Stimulated activated CD4-positive, alpha-beta T cell treated with anti-CD3 and anti-CD28 coated beads, TNF-alpha, amount 100 ng/mL, for 24 hours (primary cell): ENCODE data around the gene TRIM44.
"Not testable (repeated sequence)": the region's sequence is repeated elsewhere in the genome, so short reads cannot be mapped to it uniquely, and the experiment has no call there.

Source experiments
- DNase-seq, 3 experiments: peaks; one replicate each; pipeline ENCODE4 v3.0.0-alpha.2; 2020; ENCODE audit warnings: low read depth in 3 of 3

TRIM44 gene

DNA sequence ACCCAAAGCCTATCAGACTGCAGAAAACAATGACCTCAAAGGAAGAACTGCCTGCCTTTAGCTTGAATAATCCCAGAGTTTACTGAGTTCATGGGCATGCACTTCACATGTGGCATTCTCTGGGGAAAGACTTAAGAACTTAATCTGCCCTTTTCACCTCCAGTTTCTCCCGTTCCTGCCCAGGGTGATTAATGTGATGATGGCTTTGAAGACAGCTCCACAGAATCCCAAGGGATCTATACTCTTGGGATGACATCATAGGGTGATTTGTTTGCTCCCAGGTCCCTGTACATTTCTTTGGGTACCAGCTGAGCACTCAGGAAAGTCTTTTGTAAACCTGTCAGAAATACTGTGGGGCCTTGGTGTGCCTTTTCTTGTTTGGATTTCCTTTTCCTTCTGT lies 30.3 kb upstream of the TRIM44 start:
- no peak for DNase-seq

DNA sequence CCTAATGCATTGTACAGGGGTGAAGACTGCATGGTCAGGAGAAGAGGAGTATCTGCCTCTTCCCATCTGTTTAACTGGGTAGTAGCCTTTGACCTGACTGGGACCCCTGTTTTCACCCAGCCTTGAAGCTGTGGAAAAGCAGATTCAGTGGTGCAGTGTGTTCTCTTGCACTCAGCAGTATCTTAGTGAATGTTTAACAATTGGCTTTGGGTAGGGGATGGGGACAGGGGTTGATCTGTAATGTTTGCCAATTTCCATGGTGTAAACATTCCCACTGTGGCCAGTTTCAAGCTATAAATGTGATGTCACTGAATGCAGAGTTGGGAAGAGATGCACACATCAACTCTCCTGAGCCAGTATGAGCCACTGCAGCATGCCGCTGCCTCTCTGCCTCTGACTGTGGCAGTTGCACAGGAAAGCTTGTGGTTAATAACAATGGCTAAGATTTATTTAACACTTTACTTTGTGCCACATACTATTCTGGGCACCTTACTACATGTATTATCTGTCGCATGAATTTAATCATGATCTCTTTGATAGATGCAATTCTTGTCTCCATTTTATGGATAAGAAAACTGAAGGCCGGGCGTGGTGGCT lies 28.6 kb upstream of the TRIM44 start:
- no peak for DNase-seq

DNA sequence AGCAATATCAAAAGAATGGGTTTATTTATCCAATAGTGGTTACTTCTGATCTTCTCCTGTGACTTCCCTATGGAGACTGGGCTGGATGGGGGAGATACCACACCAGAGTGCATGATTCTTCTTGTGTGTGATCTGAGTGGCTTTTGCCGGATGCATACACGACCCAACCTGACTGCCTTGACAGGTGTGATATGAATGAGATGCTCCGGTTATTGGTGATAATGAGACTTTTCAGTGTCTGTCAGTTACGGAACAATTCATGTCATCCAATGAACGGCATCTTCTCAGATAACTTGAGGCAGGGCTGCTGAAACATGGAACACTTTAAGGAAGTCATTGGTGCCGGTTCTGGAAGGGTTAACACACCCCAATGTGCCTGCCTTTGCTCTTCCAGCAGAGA lies 26.6 kb upstream of the TRIM44 start:
- no peak for DNase-seq

GRCh38 chr11:35639591-35640179 lies 22.9 kb upstream of the TRIM44 start:
- DNase-seq = no peak

DNA sequence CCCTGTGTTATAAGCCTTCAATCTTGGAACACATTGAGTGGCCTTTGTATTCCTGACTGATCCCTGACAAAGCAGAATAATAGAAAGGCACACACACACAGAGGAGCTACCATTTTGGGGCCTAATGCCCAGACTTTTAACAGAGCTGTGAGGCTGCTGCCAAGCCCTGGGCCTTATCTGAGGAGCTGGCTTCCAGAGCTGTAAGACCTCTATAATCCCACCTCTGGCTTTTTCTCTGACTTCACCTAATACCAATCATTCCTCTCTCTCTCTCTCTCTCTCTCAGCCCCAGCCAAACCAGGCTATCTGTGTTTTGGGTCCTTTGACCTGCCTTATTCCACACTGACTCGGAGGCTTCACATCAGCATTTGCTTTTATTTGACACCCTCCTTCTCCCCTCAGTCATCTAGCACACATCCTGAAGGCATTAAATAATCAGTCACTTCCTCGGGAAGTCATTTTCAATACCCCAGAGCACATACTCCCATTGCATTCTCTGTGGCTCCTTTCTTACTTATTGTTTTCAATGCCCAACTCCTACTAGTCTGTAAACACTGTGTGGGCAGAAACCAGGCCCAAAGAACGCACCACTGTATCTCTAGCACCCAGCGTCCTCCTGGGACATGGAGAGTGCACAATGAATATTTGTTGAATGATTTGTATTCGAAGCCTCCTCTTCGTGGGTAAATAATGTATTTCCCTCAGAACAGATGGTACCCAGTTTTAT lies 21.2 kb upstream of the TRIM44 start:
- no peak for DNase-seq

- DNase-seq = no peak
Observed at GRCh38 chr11:35641964-35642363, 20.6 kb upstream of the TRIM44 start.

- DNase-seq = no peak
Observed at GRCh38 chr11:35647421-35648093, 15.0 kb upstream of the TRIM44 start.

DNA sequence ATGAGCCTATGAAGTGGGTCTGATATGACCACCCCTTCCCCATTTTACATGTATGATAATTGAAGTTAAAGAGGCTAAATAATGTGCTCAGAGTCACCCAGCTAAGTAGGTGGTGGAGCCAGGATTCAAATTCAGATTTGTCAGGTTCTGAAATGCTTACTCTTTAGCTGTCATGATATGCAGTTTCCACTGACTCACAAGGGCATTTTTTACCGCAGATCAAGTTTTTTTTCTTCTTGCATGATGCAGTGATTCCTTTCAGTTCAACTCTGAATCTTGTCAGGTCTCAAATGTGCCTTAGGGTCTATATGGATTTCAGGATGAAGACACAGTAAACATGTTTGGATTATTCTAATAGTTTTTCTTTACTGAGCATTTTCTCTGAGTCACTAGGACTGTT lies 12.6 kb upstream of the TRIM44 start:
- no peak for DNase-seq

DNA sequence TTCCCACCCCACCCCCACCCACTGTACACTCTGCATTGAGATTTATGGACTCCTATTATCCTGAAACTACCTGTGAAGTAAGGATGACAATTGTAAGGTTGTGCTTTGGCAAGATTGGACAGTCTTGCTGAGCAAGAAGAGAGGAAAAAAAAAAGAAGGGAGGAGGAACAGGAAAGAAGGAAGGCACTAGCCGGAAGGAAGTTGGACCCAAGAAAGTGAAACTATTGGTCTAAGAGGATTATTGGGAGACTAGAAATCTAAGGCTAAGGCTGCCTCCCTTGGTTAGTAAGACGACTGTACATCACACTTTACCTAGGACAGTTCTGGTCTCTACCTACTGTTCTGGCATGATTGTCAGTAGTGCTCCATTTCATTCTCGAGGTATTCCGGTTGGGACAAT lies 12.1 kb upstream of the TRIM44 start:
- no peak for DNase-seq

GRCh38 chr11:35651263-35651662 lies 11.3 kb upstream of the TRIM44 start:
- DNase-seq = no peak

GRCh38 chr11:35652786-35653185 lies 9.8 kb upstream of the TRIM44 start:
- DNase-seq = not testable (repeated sequence)

DNA sequence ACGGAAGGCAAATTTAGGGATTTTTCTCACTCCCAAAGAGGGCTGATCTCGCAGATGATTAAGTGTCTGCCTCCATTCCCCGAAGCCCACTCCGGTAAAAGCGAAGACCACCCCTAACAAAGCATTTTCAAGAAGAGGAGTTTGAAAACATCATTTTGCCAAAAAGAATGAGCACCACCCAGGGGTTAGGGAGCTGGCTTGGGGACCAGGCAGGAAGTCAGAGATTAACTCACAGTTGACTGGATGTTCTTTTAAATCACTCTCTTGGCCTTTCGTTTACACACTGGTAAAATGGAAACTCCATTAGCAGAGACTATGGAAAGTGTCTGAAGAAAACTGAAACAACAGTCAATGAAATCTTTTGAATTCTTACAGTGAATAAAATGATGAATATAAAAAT lies 7.9 kb upstream of the TRIM44 start:
- DNase-seq = no peak

- DNase-seq = no peak
Observed at GRCh38 chr11:35655254-35655653, 7.3 kb upstream of the TRIM44 start.

- no peak for DNase-seq
Observed at GRCh38 chr11:35655856-35656255, 6.7 kb upstream of the TRIM44 start.

DNA sequence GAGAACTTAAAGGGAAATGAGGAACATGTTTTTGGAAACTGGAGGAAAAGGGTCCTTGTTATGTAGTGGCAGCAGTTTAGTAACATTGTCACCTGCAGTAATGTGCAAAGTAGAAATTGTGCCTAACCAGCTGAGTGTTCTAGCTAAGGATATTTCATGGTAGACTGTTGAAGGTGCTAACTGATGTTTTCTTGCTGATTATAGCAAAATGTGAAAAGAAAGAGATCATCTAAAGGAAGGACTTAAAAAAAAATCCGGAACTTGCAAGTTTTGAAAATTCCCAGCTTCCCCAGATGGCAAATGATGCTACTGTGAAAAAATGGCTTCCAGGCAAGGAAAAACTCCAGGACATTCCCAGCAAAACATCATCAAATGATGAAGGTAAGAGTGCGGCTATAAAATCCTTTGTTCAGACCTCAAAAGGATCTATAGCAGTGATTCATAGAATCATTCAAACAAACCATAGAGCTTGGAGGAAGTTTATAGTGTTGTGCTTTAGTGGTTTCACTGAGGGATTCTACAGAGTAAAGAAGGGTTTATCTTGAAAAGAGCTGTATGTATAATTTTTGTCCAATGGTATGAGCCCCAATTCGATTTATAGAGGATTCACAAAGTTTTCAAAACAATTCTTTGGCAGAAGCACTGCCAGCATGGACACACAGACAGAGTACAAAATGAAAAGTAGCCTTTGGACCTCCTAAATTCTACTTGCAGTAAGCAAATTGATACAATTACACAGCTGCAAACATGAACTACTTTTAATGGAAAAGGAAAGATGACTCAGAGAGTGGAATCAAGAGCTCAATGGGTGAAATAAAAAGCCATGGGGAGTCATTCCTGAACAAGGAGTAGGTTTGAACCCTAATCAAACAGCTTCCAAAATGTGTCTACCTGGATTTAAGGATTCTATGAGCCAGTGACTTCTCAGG lies 4.3 kb upstream of the TRIM44 start:
- no peak for DNase-seq

GRCh38 chr11:35661534-35661933 lies 1.0 kb upstream of the TRIM44 start:
- no peak for DNase-seq

GRCh38 chr11:35662061-35662648 lies 420 bp upstream of the TRIM44 start:
- no peak for DNase-seq

DNA sequence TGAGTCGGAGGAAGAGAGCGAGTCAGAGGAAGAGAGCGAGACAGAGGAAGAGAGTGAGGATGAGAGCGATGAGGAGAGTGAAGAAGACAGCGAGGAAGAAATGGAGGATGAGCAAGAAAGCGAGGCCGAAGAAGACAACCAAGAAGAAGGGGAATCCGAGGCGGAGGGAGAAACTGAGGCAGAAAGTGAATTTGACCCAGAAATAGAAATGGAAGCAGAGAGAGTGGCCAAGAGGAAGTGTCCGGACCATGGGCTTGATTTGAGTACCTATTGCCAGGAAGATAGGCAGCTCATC lies 780 bp downstream of the TRIM44 start:
- DNase-seq = no peak

GRCh38 chr11:35664977-35665441 lies 2.4 kb downstream of the TRIM44 start:
- DNase-seq = no peak

GRCh38 chr11:35667257-35667656 lies 4.7 kb downstream of the TRIM44 start:
- DNase-seq = no peak

DNA sequence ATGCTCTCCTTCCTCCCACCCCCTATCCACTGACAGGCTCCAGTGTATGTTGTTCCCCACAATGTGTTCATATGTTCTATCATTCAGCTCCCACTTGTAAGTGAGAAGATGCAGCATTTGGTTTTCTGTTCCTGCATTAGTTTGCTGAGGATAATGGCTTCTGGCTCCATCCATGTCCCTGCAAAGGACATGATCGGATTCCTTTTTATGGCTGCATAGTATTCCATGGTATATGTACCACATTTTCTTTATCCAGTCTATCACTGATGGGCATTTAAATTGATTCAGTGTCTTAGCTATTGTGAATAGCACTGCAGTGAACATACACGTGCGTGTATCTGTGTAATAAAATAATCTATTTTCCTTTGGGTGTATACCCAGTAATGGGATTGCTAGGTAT lies 5.8 kb downstream of the TRIM44 start:
- DNase-seq = not testable (repeated sequence)
